Measurements from ENCODE around the gene MAFG. TPM values are rescaled to one million over a fixed set of nuclear protein-coding genes. Genes with fewer than 3 reads are reported as not detected.

Gene MAFG
- total and polyA plus RNA-seq, 9 of the 15 experiments (the other 6 are each of a cell fraction or from before 2014, with no cell fraction given) = 1.1 to 58.1 (median 24.9) TPM

- TF ChIP-seq ZNF217 (CRISPR knock-in tag; IDR thresholded peaks at IDR 0.05) (no peak), U2AF2 (optimal IDR thresholded peaks at IDR 0.05; ENCODE audit: low read depth, low read length) (no peak), ZNF395 (CRISPR knock-in tag; IDR thresholded peaks at IDR 0.05) (no peak), STAT5A (IDR thresholded peaks at IDR 0.05; ENCODE audit: borderline replicate concordance, low read length) (no peak), SFPQ (IDR thresholded peaks at IDR 0.05; ENCODE audit: low read depth, low read length) (no peak), ZSCAN32 (CRISPR knock-in tag; IDR thresholded peaks at IDR 0.05) (no peak), ELF2 (CRISPR knock-in tag; IDR thresholded peaks at IDR 0.05) (peak; percentile 85; the same call in 1 of the 2 replicates), NFIC (IDR thresholded peaks at IDR 0.05) (no peak), NR3C1 (CRISPR knock-in tag; IDR thresholded peaks at IDR 0.05) (peak; percentile 80; the same call in 1 of the 2 replicates), EGR1 (conservative IDR thresholded peaks at IDR 0.05) (no peak; the same call in 1 of the 2 replicates), ASH1L (IDR thresholded peaks at IDR 0.05; ENCODE audit: borderline replicate concordance, low read depth, partially characterized antibody) (no peak), ZNF175 (CRISPR knock-in tag; IDR thresholded peaks at IDR 0.05; ENCODE audit: low read depth) (no peak), PATZ1 (CRISPR knock-in tag; IDR thresholded peaks at IDR 0.05; ENCODE audit: borderline replicate concordance) (no peak), POLR2H (tag; IDR thresholded peaks at IDR 0.05; ENCODE audit: low read depth) (no peak), JUND (IDR thresholded peaks at IDR 0.05; ENCODE audit: borderline replicate concordance, low read depth, low read length) (no peak), JUND (tag; IDR thresholded peaks at IDR 0.05; ENCODE audit: borderline replicate concordance, low read depth, low read length) (no peak), NCOR1 (IDR thresholded peaks at IDR 0.05) (no peak), BRD4 (IDR thresholded peaks at IDR 0.05) (no peak), FOXK1 (CRISPR knock-in tag; IDR thresholded peaks at IDR 0.05; ENCODE audit: borderline replicate concordance) (no peak), ZNF696 (CRISPR knock-in tag; conservative IDR thresholded peaks at IDR 0.05) (no peak), TEAD1 (CRISPR knock-in tag; IDR thresholded peaks at IDR 0.05) (no peak), GABPB2 (CRISPR knock-in tag; conservative IDR thresholded peaks at IDR 0.05) (no peak)
Observed at GRCh38 chr17:81917565-81918332, 9.8 kb downstream of the MAFG start, which contains the start of gene SIRT7 (continued).
